Activated naive CD4-positive, alpha-beta T cell treated with anti-CD3 and anti-CD28 coated beads, Interleukin-2, amount 50 U/mL, for 72 hours (primary cell): Measurements from ENCODE around the gene ASF1A. TPM values are rescaled to one million over a fixed set of nuclear protein-coding genes. Genes with fewer than 3 reads are reported as not detected.
"Not testable (repeated sequence)": the region's sequence is repeated elsewhere in the genome, so short reads cannot be mapped to it uniquely, and the experiment has no call there.

ENCODE experiments used
- ATAC-seq, 2 donors: fragments of 150-1000 bp; cut with Tn5 transposase; 2 replicates each; pipeline ENCODE4 v1.10.0; 2021; ENCODE audit warnings: mild to moderate bottlenecking in 2 of 2, moderate library complexity in 2 of 2
- DNase-seq, 2 donors: peaks; one replicate each; pipeline ENCODE4 v3.0.0; 2021 to 2022; ENCODE audit warnings: low spot score in 2 of 2
- H3K27ac Mint-ChIP-seq, 2 donors: one replicate each; pipeline ENCODE4 v1.8.0; 2022; ENCODE audit warnings: mild to moderate bottlenecking in 2 of 2, mixed read lengths in 2 of 2
- H3K36me3 Mint-ChIP-seq, 2 donors: one replicate each; pipeline ENCODE4 v1.8.0; 2022; ENCODE audit warnings: mixed read lengths in 2 of 2
- H3K9me3 Mint-ChIP-seq, 2 donors: one replicate each; pipeline ENCODE4 v1.8.0; 2022; ENCODE audit warnings: mixed read lengths in 2 of 2
- total RNA-seq, 2 donors: library from RNA; stranded (reverse); gene quantifications; one replicate each; pipeline ENCODE4 v1.2.3, GENCODE V29; 2022

ASF1A gene
- total RNA-seq: 10 to 100 TPM; 14.2 to 24.8 TPM

DNA sequence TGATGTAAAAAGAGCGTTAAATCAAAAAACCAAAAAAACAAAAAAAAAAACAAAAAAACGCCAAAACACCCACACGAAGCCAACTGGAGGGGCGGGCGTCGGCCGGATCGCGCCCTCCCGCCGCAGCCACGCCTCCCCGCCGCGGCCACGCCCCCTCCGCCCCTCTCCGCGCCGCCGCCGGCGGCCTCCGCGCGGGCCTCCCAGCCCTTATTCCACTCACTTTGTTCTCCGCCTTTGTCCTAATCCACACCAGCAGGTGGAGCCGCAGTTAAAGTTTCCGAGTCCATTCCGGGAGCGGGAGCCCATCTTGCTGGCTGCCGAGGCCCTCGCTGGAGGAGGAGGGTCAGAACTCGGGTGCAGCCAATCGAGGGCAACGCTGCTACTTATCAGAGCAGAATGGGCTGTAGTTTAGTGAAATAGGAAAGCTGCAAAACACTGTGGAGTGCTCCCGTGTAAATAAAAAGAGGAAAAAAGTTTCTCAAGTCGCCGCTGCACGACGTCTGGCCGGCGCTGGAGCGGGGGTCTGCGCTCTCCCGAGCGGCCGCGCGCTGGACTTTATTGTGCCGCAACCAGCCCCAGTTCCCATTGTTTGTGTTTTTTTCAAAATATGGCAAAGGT lies at the start of gene ASF1A:
TSS of gene ASF1A (plus strand) at position 346 of the 618 bp plus-strand sequence. CDS start at position 608, 262 bp downstream.
- ATAC-seq (peak; percentile 83), DNase-seq (peak; percentile 94 to 95)
- H3K36me3 Mint-ChIP-seq: peaks cover 17 to 23% of the 10 kb centered on the region in 2 donors
- no peaks in the 10 kb centered on the region for H3K9me3 Mint-ChIP-seq
- H3K27ac Mint-ChIP-seq: peak within 1 kb of the TSS; percentile 97 to 100

DNA sequence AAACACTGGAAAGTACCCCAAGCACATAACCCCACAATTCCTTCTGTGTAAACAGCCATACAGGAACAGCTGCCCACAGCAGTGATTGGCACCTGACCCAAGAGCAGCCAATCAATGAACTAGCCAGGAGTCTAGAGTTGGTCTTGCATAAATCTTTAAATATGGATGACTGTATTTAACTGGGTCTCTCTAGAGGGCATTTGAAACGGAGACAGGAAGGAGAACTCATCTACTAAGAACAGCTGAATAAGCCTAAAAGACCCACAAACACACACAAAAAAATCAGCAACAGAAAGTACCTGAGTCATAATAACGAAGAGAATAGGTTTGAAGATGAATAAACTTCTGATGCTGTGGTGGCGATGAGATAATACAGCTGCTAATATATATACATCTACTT lies 49.0 kb upstream of the ASF1A start:
- Mint-ChIP-seq H3K36me3 (peaks cover under 1 to 31% of the 10 kb centered on the region in 2 donors), H3K27ac (peak overlapping the region in 1 of 2 donors; percentile 40), H3K9me3 (no peaks in the 10 kb centered on the region)
- ATAC-seq: peak; percentile 36 to 62
- no peak for DNase-seq

DNA sequence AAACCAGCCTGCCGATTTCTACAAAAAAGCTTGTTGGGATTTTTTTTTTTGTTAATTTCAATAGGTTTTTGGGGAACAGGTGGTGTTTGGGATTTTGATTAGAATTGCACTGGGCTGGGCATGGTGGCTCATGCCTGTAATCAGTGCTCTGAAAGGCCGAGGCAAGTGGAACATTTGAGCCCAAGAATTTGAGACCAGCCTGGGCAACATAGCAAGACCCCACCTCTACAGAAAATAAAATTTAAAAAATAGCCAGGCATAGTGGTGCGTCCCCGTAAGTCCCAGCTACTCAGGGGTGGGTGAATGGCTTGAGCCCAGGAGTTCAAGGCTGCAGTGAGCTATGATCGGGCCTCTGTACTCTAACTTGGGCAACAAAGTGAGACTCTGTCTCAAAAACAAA lies 40.5 kb upstream of the ASF1A start:
- no peaks in the 10 kb centered on the region for H3K9me3 Mint-ChIP-seq
- no peak overlapping the region for H3K27ac Mint-ChIP-seq
- H3K36me3 Mint-ChIP-seq: peaks cover 0 to 6% of the 10 kb centered on the region in 2 donors
- DNase-seq (no peak), ATAC-seq (no peak)

DNA sequence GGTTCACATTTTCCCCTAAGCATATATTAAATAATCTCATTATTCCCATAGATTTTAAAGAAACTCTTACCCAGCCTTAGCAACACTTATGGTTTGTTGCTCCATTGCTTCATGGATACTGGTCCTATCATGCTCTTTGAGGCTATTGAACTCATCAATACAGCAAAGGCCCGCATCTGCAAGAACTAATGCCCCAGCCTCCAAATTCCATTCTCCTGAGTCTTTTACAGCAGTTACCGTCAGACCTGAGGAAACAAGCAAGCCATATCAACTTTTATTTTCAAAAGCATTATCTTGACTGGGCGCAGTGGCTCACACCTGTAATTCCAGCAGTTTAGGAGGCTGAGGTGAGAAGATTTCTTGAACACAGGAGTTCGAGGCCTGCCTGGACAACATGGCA lies 37.7 kb upstream of the ASF1A start:
- Mint-ChIP-seq H3K36me3 (peaks cover 11 to 13% of the 10 kb centered on the region in 2 donors), H3K9me3 (peaks cover 0 to 4% of the 10 kb centered on the region in 2 donors), H3K27ac (no peak overlapping the region)
- no peak for DNase-seq
- ATAC-seq: no peak

DNA sequence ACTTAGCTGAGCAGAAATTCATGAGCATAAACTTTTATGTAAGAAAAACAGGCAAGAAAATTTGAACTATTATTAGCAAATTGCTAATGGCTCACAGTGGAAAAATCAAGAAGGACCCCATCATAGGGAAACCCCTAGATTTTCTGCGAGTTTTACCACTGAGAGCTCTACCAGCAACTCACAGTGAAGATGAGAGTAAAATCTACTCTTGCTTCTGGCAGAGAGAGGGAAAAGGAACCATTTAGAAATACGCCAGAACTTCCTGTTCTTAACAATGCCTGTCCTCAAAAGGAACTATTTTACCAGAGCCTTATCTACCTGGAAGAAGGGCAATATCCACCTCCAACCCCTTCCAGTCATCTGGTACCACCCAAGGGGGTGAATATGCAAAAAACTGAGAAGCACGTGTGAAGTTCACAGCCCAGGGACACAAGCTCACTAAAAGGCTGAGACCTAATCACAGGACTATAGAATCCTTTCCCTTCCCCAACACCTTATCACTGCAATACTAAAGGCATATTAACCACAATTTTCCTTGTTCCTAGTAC lies 34.4 kb upstream of the ASF1A start:
- Mint-ChIP-seq H3K36me3 (peaks cover 16 to 25% of the 10 kb centered on the region in 2 donors), H3K27ac (no peak overlapping the region), H3K9me3 (peaks cover 0 to 8% of the 10 kb centered on the region in 2 donors)
- ATAC-seq (no peak), DNase-seq (no peak)

DNA sequence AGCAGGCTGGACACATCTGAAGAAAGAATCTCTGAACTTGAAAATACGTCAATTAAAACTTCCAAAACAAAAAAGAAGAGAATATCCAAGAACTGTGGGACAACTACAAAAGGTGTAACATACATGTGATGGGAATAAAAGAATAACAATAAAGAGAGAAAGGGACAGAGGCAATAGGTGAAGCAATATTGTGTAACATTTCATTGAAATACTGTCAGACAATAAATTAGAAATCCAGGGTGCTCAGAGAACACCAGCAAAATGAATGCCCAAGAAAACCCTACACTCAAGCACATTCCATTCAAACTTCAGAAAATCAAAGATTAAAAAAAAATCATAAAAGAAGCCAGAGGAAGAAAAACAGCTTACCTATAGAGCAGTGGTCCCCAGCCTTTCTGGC lies 33.6 kb upstream of the ASF1A start:
- no peak for ATAC-seq
- DNase-seq: no peak
- Mint-ChIP-seq H3K36me3 (peaks cover 16 to 25% of the 10 kb centered on the region in 2 donors), H3K9me3 (peaks cover 0 to 8% of the 10 kb centered on the region in 2 donors), H3K27ac (peak overlapping the region in 1 of 2 donors; percentile 25)

DNA sequence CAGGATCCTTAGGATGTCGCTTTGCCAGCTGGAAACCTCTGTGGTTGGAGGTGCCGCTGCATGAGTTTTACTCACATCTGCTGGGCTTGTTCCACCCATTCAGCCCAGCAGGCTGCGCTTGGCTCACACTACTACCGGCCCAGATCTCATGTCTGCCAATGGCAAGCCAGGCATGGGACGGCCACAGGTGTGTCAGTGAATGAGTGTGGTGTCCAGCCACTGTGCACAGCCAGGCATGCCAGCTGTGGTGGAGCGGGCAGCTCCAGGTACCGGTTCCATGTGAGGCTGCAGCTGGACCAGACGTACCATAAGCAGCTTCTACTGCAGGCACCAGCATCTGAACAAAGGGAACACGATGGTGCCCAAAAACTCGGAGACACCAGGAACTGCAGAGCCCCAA lies 33.1 kb upstream of the ASF1A start:
- Mint-ChIP-seq H3K9me3 (peaks cover under 1 to 12% of the 10 kb centered on the region in 2 donors), H3K27ac (no peak overlapping the region), H3K36me3 (peaks cover 20 to 30% of the 10 kb centered on the region in 2 donors)
- DNase-seq (no peak), ATAC-seq (no peak)

DNA sequence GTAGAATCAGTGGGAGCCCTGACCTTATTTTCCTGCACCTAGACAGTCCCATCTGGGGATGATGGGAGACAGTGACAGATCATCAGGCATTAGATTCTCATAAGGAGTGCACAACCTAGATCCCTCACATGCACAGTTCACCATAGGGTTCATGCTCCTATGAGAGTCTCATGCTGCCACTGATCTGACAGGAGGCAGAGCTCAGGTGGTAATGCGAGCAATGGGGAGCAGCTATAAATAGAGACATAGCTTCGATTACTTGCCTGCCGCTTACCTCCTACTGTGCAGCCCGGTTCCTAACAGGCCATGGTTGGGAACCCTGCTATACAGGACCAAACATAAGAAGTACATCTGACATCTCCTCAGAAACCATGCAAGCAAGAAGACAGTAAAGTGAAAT lies 31.5 kb upstream of the ASF1A start:
- Mint-ChIP-seq H3K9me3 (peaks cover 8 to 20% of the 10 kb centered on the region in 2 donors), H3K36me3 (peaks cover 28 to 42% of the 10 kb centered on the region in 2 donors), H3K27ac (no peak overlapping the region)
- no peak for ATAC-seq
- no peak for DNase-seq

DNA sequence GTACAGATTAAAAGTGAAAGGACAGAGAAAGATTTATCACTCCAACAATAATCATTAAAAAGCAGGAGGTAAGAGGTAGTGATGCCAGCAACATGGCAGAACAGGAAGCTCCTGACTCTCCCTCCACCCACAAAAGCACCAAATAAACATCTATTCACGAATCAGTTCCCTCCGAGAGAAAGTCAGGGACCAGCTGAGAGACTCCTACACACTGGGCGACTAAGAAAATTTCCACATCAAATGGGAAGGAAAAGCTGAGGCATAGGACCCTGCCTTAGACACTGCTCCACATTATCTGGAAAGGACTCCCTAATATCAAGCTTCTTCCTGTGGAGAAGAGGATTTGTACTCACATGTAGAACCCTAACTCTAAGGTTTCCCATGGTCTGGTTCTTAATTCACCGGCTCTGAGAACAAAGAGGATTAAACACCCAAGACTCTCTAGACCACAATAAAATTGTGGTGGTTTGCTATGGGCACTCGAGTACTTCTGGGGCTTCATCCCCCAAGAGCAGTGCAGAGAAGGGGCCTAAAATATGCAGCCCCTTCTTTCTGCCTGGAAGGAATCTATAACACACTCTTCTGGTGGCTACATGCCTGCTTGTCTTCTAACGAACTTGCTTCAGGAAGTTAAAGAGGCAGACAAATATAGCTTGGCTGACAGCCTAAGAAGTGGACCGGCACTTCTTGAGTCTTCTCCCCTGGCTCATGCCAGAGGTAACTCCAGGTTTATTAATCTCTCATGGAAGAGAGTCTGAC lies 29.4 kb upstream of the ASF1A start:
- H3K9me3 Mint-ChIP-seq: peaks cover 15 to 20% of the 10 kb centered on the region in 2 donors
- H3K27ac Mint-ChIP-seq: peak overlapping the region in 1 of 2 donors; percentile 62
- ATAC-seq: peak; percentile 32 to 33
- H3K36me3 Mint-ChIP-seq: peaks cover 37 to 48% of the 10 kb centered on the region in 2 donors
- no peak for DNase-seq

DNA sequence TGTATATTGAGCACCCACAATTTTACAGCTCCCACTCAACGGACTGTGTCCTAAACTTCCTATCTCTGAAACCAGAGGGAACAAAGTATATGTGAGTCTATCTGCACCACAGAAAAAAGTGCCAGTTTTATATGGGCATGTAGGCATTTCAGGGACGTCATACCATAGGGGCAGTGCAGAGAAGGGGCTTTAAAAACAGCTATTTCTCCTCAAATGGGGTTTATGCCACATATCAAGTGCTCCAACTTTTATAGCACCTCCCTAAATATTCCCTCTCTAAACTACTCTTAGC lies 28.9 kb upstream of the ASF1A start:
- ATAC-seq: no peak
- peak overlapping the region in 1 of 2 donors; percentile 62 for H3K27ac Mint-ChIP-seq

DNA sequence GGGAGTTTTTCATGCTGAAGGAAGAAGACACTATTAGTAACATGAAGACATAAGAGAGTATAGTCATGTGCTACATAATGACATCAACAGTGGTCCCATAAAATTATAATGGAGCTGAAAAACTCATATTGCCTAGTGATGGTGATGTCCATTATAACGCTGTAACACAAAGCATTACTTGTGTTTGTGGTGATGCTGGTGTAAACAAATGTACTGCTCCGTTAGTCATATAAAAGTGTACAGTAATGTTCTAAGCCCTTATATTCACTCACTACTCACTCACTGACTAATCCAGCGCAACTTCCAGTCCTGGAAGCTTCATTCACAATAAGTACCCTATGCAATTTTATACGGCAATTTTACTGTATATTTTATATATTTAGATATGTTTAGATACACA lies 26.8 kb upstream of the ASF1A start:
- peaks cover 31 to 49% of the 10 kb centered on the region in 2 donors for H3K36me3 Mint-ChIP-seq
- H3K9me3 Mint-ChIP-seq: peaks cover 15 to 21% of the 10 kb centered on the region in 2 donors
- DNase-seq: no peak
- ATAC-seq: no peak
- H3K27ac Mint-ChIP-seq: no peak overlapping the region

More for the DNA sequence above, 28.9 kb upstream of the ASF1A start:
- peaks cover 15 to 20% of the 10 kb centered on the region in 2 donors for H3K9me3 Mint-ChIP-seq
- peaks cover 37 to 47% of the 10 kb centered on the region in 2 donors for H3K36me3 Mint-ChIP-seq
- DNase-seq: no peak

DNA sequence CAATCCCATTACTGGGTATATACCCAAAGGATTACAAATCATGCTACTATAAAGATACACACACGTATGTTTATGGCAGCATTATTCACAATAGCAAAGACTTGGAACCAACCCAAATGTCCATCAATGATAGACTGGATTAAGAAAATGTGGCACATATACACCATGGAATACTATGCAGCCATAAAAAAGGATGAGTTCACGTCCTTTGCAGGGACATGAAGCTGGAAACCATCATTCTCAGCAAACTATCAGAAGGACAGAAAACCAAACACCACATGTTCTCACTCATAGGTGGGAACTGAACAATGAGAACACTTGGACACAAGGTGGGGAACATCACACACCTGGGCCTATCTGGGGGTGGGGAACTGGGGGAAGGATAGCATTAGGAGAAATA lies 25.1 kb upstream of the ASF1A start:
- DNase-seq, H3K27ac Mint-ChIP-seq, ATAC-seq: not testable (repeated sequence)
- Mint-ChIP-seq H3K9me3 (peaks cover 15 to 17% of the 10 kb centered on the region in 2 donors), H3K36me3 (peaks cover 26 to 38% of the 10 kb centered on the region in 2 donors)

DNA sequence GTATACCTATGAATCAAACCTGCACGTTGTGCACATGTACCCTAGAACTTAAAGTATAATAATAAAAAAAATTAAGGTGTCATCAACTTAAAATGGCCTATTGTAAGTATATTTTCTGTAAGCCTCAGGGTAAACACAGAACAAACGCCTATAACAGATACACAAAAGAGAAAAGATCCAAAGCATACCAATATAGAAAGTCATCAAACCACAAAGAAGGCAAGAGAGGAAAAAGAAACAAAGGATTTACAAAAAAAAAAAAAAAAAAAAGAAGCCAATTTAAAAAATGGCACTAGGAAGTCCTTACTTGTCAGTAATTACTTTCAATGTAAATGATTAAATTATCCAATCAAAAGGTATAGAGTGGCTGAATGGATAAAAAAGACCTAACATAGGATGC lies 24.6 kb upstream of the ASF1A start:
- Mint-ChIP-seq H3K9me3 (peaks cover 15 to 17% of the 10 kb centered on the region in 2 donors), H3K36me3 (peaks cover 26 to 38% of the 10 kb centered on the region in 2 donors), H3K27ac (no peak overlapping the region)
- DNase-seq (no peak), ATAC-seq (peak in 1 of 2 donors; percentile 41)

DNA sequence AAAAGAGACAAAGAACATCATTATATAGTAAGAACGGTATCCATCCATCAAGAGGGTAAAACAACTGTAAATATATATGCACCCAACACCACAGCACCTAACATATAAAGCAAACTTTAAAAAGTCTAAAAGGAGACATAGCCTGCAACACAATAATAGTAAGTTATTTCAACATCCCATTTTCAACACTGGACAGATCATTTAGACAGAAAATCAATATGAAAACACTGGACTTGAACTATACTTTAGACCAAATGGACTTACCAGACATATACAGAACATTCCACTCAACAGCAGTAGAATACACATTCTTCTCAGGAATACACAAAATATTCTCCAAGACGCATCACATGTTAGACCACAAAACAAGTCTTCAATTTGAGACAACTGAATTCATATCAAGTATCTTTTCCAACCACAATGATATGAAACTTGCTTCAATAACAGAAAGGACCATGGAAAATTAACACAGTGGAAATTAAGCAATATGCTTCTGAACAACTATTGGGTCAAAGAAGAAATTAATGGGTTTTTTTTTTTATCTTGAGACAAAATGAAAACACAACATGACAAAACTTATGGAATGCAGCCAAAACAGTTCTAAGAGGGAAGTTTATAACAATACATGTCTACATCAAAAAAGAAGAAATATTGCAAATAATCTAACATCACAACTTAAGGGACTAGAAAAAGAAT lies 23.9 kb upstream of the ASF1A start:
- ATAC-seq: peak in 1 of 2 donors; percentile 26
- H3K36me3 Mint-ChIP-seq: peaks cover 26 to 38% of the 10 kb centered on the region in 2 donors
- DNase-seq: no peak
- H3K9me3 Mint-ChIP-seq: peaks cover 15 to 17% of the 10 kb centered on the region in 2 donors
- no peak overlapping the region for H3K27ac Mint-ChIP-seq

DNA sequence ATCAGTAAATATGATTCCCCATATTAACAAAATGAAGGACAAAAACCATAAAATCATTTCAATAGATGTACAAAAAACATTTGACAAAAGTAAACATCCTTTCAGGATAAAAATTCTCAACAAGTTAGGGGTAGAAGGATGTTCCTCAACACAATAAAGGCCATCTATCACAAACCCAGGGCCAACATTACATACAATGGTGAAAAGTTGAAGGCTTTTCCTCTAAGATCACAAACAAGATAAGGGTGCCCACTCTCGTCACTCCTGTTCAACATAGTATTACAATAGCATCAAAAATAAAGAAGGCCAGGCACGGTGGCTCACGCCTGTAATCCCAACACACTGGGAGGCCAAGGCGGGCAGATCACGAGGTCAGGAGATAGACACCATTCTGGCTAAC lies 22.6 kb upstream of the ASF1A start:
- DNase-seq (no peak), ATAC-seq (no peak)
- Mint-ChIP-seq H3K36me3 (peaks cover 18 to 29% of the 10 kb centered on the region in 2 donors), H3K27ac (no peak overlapping the region), H3K9me3 (peaks cover 8 to 9% of the 10 kb centered on the region in 2 donors)

DNA sequence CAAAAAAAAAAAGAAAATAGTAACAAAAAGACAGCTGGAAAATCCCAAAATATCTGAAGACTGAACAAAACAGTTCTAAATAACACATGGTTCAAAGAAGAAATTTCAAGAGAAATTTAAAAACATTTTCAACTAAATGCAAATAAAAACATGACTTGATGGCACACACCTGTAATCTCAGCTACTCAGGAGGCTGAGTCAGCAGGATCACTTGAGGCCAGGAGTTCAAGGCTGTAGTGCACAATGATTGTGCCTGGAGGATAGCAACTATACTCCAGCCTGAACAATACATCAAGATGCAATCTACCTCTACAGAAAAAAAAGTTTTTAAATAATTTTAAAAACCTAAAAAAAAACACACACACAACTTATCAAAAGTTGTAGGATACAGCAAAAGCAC lies 21.6 kb upstream of the ASF1A start:
- Mint-ChIP-seq H3K9me3 (peaks cover 5 to 6% of the 10 kb centered on the region in 2 donors), H3K36me3 (peaks cover 18 to 24% of the 10 kb centered on the region in 2 donors), H3K27ac (no peak overlapping the region)
- ATAC-seq (no peak), DNase-seq (no peak)

DNA sequence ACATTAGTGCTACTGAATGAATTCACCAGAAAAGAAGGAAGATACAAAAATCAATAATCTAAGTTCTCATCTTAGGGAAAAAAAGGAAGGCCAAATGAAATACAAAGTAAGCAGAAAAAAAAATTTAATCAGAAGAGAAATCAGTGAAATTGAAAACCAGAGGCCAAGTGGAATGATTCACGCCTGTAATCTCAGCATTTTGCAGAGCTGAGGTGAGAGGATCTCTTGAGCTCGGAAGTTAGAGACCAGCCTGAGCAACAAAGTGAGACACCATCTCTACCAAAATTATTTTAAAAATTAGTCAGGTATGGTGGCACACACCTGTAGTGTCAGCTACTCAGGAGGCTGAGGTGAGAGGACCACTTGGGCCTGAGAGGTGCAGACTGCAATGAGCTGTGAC lies 21.2 kb upstream of the ASF1A start:
- Mint-ChIP-seq H3K9me3 (peaks cover 5 to 6% of the 10 kb centered on the region in 2 donors), H3K27ac (no peak overlapping the region), H3K36me3 (peaks cover 22 to 27% of the 10 kb centered on the region in 2 donors)
- no peak for DNase-seq
- ATAC-seq: no peak
